ENCODE results near the gene KCTD16. TPM values are rescaled to one million over a fixed set of nuclear protein-coding genes. Genes with fewer than 3 reads are reported as not detected.

The KCTD16 gene
- total and polyA plus RNA-seq, 2 experiments from 2014 or later, result 0.02 to 0.76 TPM

- H3K4me1 Mint-ChIP-seq, result peaks cover 8% of the 10 kb centered on the region; the same call in 1 of the 3 replicates
- H3K27ac Mint-ChIP-seq, result no peak overlapping the region
- H2AFZ ChIP-seq, result peak overlapping the region; percentile 54; the same call in 1 of the 2 replicates
- H3K4me3 Mint-ChIP-seq, result no peak overlapping the region
- H3K36me3 Mint-ChIP-seq (ENCODE audit: low read depth), result no peaks in the 10 kb centered on the region
- TF ChIP-seq, protein P1, sequence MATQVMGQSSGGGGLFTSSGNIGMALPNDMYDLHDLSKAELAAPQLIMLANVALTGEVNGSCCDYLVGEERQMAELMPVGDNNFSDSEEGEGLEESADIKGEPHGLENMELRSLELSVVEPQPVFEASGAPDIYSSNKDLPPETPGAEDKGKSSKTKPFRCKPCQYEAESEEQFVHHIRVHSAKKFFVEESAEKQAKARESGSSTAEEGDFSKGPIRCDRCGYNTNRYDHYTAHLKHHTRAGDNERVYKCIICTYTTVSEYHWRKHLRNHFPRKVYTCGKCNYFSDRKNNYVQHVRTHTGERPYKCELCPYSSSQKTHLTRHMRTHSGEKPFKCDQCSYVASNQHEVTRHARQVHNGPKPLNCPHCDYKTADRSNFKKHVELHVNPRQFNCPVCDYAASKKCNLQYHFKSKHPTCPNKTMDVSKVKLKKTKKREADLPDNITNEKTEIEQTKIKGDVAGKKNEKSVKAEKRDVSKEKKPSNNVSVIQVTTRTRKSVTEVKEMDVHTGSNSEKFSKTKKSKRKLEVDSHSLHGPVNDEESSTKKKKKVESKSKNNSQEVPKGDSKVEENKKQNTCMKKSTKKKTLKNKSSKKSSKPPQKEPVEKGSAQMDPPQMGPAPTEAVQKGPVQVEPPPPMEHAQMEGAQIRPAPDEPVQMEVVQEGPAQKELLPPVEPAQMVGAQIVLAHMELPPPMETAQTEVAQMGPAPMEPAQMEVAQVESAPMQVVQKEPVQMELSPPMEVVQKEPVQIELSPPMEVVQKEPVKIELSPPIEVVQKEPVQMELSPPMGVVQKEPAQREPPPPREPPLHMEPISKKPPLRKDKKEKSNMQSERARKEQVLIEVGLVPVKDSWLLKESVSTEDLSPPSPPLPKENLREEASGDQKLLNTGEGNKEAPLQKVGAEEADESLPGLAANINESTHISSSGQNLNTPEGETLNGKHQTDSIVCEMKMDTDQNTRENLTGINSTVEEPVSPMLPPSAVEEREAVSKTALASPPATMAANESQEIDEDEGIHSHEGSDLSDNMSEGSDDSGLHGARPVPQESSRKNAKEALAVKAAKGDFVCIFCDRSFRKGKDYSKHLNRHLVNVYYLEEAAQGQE (IDR thresholded peaks at IDR 0.05; ENCODE audit: unreplicated experiment), result no peak
- no peak for TF ChIP-seq ZNF114 (CRISPR knock-in tag; IDR thresholded peaks at IDR 0.05)
- no peak for TF ChIP-seq ZNF462 (CRISPR knock-in tag; IDR thresholded peaks at IDR 0.05)
- TF ChIP-seq STAT1 (IDR thresholded peaks at IDR 0.05; ENCODE audit: unreplicated experiment), result no peak
- TF ChIP-seq ETS1 (IDR thresholded peaks at IDR 0.05), result no peak
- no peak for TF ChIP-seq JUNB (IDR thresholded peaks at IDR 0.05; ENCODE audit: unreplicated experiment)
- no peak for TF ChIP-seq EZH2phosphoT487 (IDR thresholded peaks at IDR 0.05; ENCODE audit: unreplicated experiment)
- TF ChIP-seq CTCF (conservative IDR thresholded peaks at IDR 0.05; ENCODE audit: low read depth in 2 of 2), result peak; percentile 76 to 78
- 0 out of 2 replicates have a peak, but pooled peaks have one; percentile 16 for TF ChIP-seq CREB1 (CRISPR knock-in tag; IDR thresholded peaks at IDR 0.05; ENCODE audit: low read depth)
- TF ChIP-seq POLR2AphosphoS5 (IDR thresholded peaks at IDR 0.05; ENCODE audit: low read depth), result no peak
- TF ChIP-seq NANOG (IDR thresholded peaks at IDR 0.05; ENCODE audit: borderline replicate concordance), result no peak
- peak; percentile 98 for ATAC-seq
- no peaks in the 10 kb centered on the region for H3K9me3 Mint-ChIP-seq
- H3K9me2 ChIP-seq (ENCODE audit: insufficient read depth), result no peaks in the 10 kb centered on the region
- H3K27me3 ChIP-seq (ENCODE audit: insufficient read depth), result no peaks in the 10 kb centered on the region
- no peaks in the 10 kb centered on the region for H3F3A ChIP-seq (replicated peaks; ENCODE audit: low read depth)
- no peaks in the 10 kb centered on the region for H3K4me1 ChIP-seq (ENCODE audit: insufficient read depth)
- no peak overlapping the region for H3K4me2 ChIP-seq
- no peaks in the 10 kb centered on the region for H3K36me3 ChIP-seq (ENCODE audit: insufficient read depth)
- H3K79me2 ChIP-seq (replicated peaks; ENCODE audit: insufficient read depth), result no peaks in the 10 kb centered on the region
- no peak overlapping the region for H3K27ac ChIP-seq (ENCODE audit: low read depth)
- H3K27me3 Mint-ChIP-seq (ENCODE audit: insufficient read depth, low read depth, poor library complexity), result no peaks in the 10 kb centered on the region
- H3K4me3 ChIP-seq, result no peak overlapping the region
- no peaks in the 10 kb centered on the region for H4K20me1 ChIP-seq (replicated peaks; ENCODE audit: insufficient read depth)
- DNase-seq (ENCODE audit: low spot score), result peak; percentile 77
These were observed 28.4 kb upstream of the KCTD16 start for GRCh38 chr5:144142139-144142823.
